ENCODE data around the gene PROM1. TPM values are rescaled to one million over a fixed set of nuclear protein-coding genes. Genes with fewer than 3 reads are reported as not detected.

The PROM1 gene
- total RNA-seq, result 10 to 100 TPM; 23.7 to 24.6 TPM

GRCh38 chr4:16083241-16084191 is at the start of gene PROM1:
PROM1 (minus strand) TSS chr4:16084023; CDS start chr4:16075906, 8,117 bp downstream.
- peaks cover 23% of the 10 kb centered on the region for H3K4me1 ChIP-seq
- peaks cover 0 to 16% of the 10 kb centered on the region in 2 donors for H3K27me3 ChIP-seq
- TF ChIP-seq POLR2A (IDR thresholded peaks at IDR 0.05) (peak in 2 of 3 donors; percentile 51 to 53), CTCF (IDR thresholded peaks at IDR 0.05) (peak in 1 of 7 experiments; percentile 7)
- DNase-seq (peak; percentile 43 to 61 (median 56)), ATAC-seq (peak; percentile 70)
- no peaks in the 10 kb centered on the region for H3K9me3 ChIP-seq
- 2 to 3% methylated on average over 52 to 62 of the region's 81 CpGs for WGBS, 2 donors
- no peaks in the 10 kb centered on the region for H3K36me3 ChIP-seq (replicated peaks in 1 of 2; ENCODE audit: insufficient read depth in 1 of 2, low read depth in 2 of 2)
- peak within 1 kb of the TSS; percentile 15 to 37 for H3K4me3 ChIP-seq
- intact Hi-C loops (cut with DNase I), result no loop called here
- H3K27ac ChIP-seq, result peak within 1 kb of the TSS; percentile 48 to 83 (median 81)

DNA sequence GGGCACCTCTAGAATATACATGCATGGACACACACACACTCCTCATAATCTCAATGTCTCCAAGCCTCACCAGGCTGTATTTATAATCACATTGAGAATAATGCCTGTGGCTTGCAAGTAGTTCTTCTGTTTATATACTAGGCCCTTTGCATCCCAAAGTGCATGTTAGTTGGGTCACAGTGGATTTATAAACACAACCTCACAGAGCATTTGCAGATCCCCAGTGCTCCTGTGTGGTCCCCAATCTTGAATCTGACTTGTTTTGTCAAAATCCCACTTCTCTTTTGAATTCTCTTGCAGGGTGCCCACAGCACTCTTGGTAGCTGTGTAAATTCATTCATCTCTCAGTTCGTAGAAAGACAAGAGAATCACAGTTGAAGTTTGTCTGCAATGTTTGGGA is 49.6 kb upstream of the PROM1 start:
- Histone ChIP-seq H3K36me3 (replicated peaks in 1 of 2; ENCODE audit: insufficient read depth in 1 of 2, low read depth in 2 of 2) (no peaks in the 10 kb centered on the region), H3K4me3 (no peak overlapping the region), H3K4me1 (peaks cover 15% of the 10 kb centered on the region), H3K9me3 (no peaks in the 10 kb centered on the region), H3K27ac (no peak overlapping the region), H3K27me3 (no peaks in the 10 kb centered on the region)
- intact Hi-C loops (cut with DNase I), result no loop called here
- WGBS, 2 donors, result 96 to 100% methylated on average over 1 of the region's 1 CpG
- ATAC-seq, result no peak
- TF ChIP-seq POLR2A (IDR thresholded peaks at IDR 0.05), result no peak
- TF ChIP-seq CTCF (IDR thresholded peaks at IDR 0.05), result no peak
- DNase-seq, result no peak

DNA sequence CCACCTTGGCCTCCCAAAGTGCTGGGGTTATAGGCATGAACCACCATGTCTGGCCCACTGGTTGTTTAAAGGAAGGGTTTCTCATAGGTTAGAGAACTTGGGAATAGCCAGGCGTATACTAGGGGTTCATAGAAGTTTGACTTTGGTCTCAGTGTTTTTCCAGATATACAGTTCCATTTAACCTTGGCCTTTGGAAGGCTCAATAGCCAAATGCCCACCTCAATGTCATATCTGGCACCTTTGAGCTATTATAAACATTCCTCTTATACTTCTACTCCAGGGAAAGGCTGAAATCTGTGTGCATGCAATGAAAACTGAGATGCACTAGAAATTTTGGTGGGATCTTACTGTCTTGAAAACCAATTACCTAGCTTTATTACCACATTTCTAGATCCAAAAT is 47.5 kb upstream of the PROM1 start:
- H3K9me3 ChIP-seq, result no peaks in the 10 kb centered on the region
- H3K4me1 ChIP-seq, result peaks cover 15% of the 10 kb centered on the region
- no peaks in the 10 kb centered on the region for H3K27me3 ChIP-seq
- WGBS, 2 donors, result 94 to 100% methylated on average over 1 of the region's 1 CpG
- H3K27ac ChIP-seq, result no peak overlapping the region
- DNase-seq (no peak), ATAC-seq (no peak)
- intact Hi-C loops (cut with DNase I), result no loop called here
- H3K36me3 ChIP-seq (replicated peaks in 1 of 2; ENCODE audit: insufficient read depth in 1 of 2, low read depth in 2 of 2), result no peaks in the 10 kb centered on the region
- TF ChIP-seq CTCF (IDR thresholded peaks at IDR 0.05), result no peak
- TF ChIP-seq POLR2A (IDR thresholded peaks at IDR 0.05), result no peak
- no peak overlapping the region for H3K4me3 ChIP-seq

- Histone ChIP-seq H3K36me3 (replicated peaks in 1 of 2; ENCODE audit: insufficient read depth in 1 of 2, low read depth in 2 of 2) (no peaks in the 10 kb centered on the region), H3K4me1 (peaks cover 15% of the 10 kb centered on the region), H3K27me3 (no peaks in the 10 kb centered on the region), H3K9me3 (no peaks in the 10 kb centered on the region), H3K27ac (no peak overlapping the region), H3K4me3 (no peak overlapping the region)
- WGBS, 2 donors, result 0 to 29% methylated on average over 1 of the region's 1 CpG
- intact Hi-C loops (cut with DNase I), result no loop called here
- TF ChIP-seq POLR2A (IDR thresholded peaks at IDR 0.05) (no peak), CTCF (IDR thresholded peaks at IDR 0.05) (no peak)
- ATAC-seq, result peak; percentile 55
- no peak for DNase-seq
These were observed 45.5 kb upstream of the PROM1 start for GRCh38 chr4:16129336-16129735.

All from body of pancreas (tissue), 4 donors.